ENCODE results near the gene CFAP65.

CFAP65 gene, protein sequence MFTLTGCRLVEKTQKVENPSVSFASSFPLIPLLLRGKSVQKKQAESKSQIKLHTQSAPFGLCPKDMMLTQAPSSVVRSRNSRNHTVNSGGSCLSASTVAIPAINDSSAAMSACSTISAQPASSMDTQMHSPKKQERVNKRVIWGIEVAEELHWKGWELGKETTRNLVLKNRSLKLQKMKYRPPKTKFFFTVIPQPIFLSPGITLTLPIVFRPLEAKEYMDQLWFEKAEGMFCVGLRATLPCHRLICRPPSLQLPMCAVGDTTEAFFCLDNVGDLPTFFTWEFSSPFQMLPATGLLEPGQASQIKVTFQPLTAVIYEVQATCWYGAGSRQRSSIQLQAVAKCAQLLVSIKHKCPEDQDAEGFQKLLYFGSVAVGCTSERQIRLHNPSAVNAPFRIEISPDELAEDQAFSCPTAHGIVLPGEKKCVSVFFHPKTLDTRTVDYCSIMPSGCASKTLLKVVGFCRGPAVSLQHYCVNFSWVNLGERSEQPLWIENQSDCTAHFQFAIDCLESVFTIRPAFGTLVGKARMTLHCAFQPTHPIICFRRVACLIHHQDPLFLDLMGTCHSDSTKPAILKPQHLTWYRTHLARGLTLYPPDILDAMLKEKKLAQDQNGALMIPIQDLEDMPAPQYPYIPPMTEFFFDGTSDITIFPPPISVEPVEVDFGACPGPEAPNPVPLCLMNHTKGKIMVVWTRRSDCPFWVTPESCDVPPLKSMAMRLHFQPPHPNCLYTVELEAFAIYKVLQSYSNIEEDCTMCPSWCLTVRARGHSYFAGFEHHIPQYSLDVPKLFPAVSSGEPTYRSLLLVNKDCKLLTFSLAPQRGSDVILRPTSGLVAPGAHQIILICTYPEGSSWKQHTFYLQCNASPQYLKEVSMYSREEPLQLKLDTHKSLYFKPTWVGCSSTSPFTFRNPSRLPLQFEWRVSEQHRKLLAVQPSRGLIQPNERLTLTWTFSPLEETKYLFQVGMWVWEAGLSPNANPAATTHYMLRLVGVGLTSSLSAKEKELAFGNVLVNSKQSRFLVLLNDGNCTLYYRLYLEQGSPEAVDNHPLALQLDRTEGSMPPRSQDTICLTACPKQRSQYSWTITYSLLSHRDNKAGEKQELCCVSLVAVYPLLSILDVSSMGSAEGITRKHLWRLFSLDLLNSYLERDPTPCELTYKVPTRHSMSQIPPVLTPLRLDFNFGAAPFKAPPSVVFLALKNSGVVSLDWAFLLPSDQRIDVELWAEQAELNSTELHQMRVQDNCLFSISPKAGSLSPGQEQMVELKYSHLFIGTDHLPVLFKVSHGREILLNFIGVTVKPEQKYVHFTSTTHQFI (N-terminal part only)

DNA sequence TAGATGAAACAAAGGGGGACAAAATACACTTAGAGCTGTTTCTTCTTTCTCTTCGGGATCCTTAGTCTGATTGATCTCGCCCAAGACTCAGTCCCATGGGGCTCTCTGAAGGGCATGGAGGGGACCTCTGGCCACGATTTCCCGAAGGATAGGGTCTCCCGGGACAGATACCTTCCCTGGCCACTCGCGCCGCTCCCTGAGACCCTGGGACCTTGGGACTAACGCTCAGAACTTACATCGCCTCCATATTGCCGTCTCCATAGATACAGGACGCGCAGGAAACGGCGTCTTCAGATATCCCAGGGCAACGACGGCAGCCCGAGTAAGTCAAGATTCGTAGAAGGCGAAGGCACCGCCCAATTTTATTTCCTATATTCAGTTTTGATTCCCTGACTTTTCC lies at the start of gene CFAP65:
TSS of gene CFAP65 (minus strand) at position 265 of the 400 bp plus-strand sequence. CDS start 2,468 bp downstream, outside the sequence.
- no peak for DNase-seq (ENCODE audit: low read depth in 3 of 3, low spot score in 1 of 3)

DNA sequence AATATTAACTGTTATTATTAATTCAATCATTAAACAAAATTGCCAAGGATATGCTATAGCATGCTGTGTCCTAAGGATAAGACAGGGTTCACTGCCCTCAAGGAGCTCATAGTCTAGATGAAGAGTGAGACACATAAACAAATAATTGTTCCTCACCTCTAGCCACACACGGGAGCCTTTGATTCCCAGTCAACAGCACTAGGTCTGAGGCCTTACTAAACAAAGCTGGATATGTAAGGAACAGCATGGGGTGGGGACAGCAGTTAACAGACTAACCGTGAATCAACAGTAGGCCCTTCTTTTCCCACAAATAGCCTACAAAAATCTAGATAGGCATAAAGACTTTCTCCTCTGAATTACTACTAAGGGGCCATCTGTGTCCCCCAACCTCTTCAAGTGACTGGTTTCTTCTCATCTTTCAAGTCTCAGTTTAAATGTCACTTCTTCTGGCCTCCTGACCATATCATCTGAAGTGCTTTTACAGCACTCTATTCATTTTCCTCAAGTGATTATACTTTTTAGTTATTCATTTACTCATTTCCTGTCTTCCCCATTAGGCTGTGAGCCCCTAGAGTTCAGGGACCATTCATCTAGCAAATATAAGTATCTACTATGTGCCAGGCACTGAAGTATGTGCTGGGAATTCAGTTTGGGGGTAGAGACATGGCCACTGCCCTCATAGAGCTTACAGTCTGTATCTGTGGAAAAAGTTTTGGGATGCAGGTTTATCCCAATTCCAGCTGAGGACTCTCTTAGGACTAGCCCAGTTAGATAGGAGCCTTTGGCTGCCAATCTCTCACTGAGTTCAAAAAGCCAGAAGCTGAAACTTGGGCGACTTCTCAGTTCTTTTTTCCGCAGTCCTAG lies 49.4 kb upstream of the CFAP65 start:
- no peak for DNase-seq (ENCODE audit: low read depth in 3 of 3, low spot score in 1 of 3)

DNA sequence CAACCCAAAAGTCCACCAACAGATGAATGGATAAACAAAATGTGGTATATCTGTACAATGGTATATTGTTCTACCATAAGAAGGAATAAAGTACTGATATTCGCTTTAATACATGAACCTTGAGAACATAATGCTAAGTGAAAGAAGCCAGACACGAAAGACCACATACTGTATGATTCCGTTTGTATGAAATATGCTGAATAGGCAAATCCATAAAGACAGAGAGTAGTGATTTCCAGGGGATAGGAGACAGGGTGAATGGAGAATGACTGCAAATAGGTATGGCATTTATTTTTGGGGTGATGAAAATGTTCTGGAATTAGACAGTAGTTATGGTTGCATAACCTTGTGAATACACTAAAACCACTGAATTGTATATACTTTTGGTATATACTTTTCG lies 48.0 kb upstream of the CFAP65 start:
- DNase-seq (ENCODE audit: low read depth in 3 of 3, low spot score in 1 of 3), result no peak

DNA sequence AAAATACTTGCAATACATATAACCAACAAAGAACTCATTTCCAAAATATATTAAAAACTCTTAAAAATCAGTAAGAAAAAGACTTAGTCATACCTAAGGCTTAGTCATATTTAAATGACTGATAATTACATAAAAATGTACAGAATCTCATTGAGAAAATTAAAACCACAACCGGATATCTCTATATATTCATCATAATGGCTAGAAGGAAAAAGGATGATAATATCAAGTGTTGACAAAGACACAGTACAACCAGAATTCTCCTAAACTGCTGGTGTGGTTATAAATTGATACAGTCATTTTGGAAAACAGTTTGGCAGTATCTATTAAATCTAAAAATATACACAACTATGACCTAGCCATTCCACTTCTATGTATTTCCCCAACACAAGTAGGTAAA lies 46.5 kb upstream of the CFAP65 start:
- DNase-seq (ENCODE audit: low read depth in 3 of 3, low spot score in 1 of 3), result no peak

DNA sequence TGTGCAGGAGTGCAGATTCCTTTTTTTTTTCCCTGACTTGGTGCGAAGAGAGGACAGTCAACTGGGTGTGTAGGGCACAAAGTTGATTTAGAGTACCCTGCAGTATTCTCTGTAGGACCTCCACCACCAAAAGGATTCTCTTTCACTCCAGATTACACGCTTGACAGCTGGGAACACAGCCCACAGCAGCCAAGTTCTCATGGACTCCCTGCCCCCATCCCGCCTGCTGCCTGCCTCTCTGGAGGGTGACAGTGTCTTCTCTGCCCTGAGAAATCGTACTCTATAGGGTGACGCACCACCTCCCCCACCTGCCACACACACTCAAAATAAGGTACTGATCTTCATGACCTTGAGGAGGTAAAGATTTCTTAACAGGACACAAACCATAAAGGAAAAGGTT lies 46.0 kb upstream of the CFAP65 start:
- no peak for DNase-seq (ENCODE audit: low read depth in 3 of 3, low spot score in 1 of 3)

DNA sequence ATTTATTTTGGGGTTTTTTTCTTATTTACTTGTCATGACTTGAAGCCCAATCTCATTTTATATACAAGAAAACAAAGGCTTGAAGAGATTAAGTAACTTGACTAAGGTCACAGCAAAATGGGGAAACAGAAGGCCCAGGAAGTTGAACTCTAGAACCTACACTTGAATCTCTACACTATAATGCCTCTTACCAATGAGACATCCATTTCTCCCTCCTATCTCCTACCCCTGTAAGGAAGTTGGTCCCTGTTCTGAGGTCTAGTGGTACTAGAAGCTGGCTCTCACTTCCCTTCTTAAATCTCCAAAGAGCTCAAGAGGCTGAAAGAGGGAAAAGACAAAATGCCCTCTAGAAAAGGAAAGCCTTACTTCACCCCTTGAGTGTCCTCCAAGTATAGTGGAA lies 44.9 kb upstream of the CFAP65 start:
- DNase-seq (ENCODE audit: low read depth in 3 of 3, low spot score in 1 of 3), result no peak

DNA sequence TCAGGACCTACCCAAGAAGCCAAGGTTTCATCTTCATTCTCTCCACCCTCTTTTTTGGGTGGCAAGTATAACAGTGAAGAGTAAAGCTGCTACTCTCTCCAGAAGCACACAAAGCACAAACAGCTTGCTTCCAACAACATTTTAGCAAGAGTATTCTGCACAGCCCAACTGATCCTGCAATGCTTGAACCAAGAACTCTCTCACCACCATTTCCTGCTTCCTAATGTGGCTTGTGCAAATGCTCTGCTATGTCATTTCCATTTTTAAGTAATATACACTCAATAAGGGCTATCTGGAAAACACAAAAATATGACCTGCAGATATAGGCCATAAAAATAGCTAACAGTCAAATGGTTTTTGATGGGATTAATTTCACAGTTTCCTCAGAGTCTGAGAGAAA lies 43.5 kb upstream of the CFAP65 start:
- no peak for DNase-seq (ENCODE audit: low read depth in 3 of 3, low spot score in 1 of 3)

DNA sequence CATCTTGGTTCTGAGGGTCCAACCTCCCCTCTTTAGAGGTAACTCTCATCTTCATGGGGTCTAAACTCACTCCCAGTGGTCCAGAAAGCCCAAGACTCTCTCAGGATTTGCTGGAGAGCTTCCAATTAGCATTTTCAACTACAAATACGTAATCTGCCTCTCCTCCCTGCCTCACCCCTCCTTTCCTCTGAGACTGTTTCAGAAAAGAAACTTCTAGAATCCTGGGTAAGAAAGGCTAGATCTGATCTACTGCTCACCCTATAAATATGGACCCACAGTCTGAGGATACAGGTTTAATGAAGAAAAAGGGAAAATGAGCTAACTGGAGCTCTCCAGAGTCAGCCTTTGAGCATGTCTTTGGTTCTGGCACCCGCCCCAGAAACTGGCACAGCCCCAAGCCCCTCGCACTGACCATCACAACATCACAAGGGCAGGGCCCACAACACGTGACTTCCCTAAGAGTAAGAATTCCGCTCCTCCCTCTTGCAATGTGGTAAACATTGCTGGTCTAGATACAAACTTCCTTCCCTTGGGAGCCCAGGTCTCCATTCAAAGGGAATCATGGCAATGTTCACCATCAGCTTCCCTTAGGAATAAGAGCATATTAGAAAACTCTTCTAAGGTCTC lies 41.1 kb upstream of the CFAP65 start:
- DNase-seq (ENCODE audit: low read depth in 3 of 3, low spot score in 1 of 3), result no peak

DNA sequence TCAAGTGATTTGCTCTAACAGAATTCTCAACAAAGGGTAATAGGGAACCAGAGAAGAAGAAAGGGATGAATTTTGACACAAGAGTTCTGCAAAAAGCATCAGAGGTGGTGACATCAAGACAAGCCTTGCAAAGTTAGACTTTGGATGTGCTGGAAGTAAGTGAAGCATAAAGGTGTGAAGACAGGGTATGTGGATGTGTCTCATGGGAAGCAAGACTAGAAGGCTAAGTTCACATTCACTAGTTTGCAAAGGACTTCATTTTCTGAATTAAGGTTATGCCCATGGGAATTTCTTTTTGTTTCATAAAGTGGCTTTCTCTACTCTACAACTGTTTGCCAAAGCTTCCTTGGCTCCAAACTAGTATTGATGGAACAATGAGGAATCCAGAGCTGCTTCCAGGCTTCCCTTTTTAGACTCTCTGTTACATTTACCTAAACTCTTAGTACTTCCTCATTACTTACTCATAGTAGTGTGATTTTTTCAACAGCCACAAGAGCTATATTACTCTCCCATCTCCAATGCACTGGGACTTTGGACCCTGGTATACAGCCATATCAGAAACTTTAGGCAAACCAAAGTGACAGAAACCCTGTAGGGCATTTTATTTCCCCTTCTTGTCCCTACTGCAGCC lies 40.5 kb upstream of the CFAP65 start:
- no peak for DNase-seq (ENCODE audit: low read depth in 3 of 3, low spot score in 1 of 3)

DNA sequence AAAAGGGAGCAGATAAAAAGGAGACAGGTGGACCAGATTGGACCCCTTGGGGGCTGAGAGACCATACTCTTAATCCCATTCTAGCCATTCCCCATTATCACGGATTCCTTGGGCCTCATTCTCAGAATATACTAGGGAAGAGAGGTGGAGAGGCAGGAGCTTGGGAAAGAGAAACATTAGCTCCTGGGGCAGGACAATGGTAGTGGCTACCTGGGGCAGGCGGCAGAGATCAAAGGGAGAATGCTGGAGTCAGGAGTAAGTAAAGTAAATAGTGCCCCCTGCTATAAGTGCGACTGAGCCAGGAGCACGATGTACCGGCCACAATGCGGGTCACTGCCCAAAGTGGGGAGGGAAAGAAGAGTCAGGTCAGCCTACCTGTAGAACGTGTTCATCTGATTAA lies 39.8 kb upstream of the CFAP65 start:
- DNase-seq (ENCODE audit: low read depth in 3 of 3, low spot score in 1 of 3), result no peak

DNA sequence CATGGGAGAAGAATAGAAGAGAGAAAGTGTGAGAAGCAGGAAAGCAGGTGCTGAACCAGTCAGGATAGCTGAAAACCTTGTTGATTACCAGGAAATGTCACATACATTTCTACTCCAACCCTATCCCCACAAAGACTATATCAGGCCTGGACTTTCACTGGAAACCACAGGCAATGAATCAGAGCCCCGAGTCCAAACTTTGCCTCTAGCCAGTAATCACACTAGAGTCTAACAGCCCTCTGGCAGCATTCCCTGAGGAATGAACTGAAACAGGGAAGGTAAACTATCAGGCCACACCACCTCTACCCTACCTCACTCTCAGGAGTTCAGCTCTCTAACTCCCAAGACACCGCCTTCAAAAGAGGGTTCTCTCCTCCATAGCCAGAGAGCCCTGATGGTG lies 38.1 kb upstream of the CFAP65 start:
- DNase-seq (ENCODE audit: low read depth in 3 of 3, low spot score in 1 of 3), result no peak

DNA sequence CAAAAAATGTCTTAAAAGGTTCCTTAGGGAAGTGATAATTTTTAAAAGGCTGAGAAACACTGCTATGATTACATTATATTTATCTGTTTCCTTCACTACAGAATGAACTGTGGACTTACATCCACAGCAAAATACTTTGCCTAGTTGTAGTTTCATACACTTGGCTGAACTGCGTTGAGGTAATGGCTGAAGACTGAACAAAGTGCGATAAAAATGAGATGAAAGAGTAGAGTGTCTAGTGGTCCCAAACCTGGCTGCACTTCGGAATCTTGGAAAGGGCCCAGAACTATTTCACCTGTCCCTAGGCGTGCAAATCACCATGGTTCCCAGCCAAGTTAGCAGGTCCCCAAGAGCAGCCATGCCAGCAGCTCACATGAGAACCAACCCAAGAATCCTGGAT lies 37.6 kb upstream of the CFAP65 start:
- DNase-seq (ENCODE audit: low read depth in 3 of 3, low spot score in 1 of 3), result no peak

DNA sequence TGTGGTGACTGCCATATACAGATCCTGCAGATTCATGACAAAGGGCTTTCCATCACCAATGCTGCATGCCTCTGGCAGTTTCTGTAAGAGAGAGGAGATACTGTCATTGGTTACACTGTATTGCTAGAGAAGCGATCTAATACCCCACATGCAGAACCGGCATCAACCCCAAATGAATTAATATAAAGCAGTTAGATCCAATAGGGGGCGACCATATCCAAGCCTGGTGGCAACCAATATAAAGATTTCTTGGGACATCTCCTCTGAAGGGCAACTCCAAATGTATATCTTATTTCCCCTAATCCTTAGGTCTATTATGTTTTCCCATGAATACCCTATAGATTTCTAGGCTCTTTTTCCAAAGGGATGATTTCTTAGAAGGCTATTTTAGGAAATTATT lies 36.8 kb upstream of the CFAP65 start:
- DNase-seq (ENCODE audit: low read depth in 3 of 3, low spot score in 1 of 3), result no peak

DNA sequence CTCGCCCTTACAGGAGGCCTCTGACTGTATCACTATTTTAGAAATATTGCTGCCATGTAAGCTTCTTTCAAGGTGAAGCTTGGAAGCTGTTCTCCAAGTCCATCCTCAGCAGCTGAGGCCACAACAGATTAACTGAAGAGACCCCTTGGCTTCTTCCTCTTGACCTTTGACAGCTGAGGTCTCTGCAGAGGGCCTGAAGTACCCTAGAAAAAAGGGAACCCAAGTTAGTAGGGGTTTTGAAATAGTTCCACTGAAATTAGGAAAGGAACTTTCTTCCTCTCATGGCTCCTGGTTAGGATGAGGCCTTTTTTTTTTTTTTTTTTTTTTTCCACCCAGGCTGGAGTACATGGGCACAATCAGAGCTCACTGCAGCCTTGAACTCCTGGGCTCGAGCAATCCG lies 34.9 kb upstream of the CFAP65 start:
- no peak for DNase-seq (ENCODE audit: low read depth in 3 of 3, low spot score in 1 of 3)

DNA sequence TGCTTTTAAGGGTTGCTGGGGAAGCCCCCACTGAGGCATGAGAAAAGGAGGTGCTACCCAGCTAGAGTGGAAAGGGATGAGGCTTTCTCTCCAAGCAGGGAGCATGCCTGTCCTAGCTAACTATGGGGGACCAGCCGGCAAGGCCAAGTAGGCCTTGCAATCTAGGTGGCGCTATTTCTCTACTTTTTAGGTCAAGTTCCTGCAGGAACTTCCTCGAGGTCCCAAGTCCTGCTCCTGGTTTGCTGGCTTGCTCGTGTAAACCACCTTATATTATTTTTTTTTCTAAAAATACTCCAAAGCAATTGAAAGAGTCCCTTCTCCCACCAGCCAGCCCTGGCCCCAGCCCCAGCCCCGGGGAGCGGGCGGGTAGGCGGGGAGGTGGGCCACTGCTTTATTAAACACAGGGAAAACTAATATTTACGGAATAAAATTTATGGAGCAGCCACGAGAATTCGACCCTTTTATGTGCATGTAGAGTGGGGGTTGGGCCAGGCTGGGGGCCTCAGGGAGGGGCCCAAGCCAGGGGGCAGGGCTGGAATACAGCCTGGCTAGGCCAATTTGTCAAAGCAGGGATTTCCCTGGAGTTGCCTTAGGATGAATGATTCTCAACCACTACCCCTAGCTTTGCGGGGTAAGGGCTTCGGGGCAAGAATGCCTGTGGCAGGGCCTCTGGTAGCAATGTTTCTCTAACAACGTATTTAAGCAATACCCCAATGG lies 32.3 kb upstream of the CFAP65 start:
- DNase-seq (ENCODE audit: low read depth in 3 of 3, low spot score in 1 of 3), result no peak

DNA sequence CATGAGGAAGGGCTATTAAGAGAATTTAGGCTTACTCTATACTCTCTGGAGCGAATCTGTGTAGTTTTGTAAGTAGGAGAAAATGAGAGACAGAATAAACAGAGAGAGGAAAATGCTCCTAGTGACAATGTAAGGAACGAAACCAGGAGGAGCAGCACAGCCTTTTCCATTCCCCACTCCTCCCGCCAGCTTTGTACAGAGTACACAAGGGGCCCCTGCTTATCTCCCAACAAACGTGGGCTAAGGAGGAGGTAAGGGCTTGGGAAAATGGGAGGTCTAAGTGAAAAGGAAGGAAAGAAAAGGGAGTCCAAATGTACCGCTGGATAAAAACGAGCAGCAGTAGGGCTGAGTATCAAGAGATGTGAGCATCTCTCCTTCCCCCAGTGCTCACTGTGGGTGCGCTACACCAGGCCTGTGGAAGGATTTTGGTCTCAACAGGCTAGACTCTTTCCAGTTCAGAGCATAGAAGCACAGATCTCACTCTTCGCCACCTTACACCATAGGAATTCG lies 31.5 kb upstream of the CFAP65 start:
- DNase-seq (ENCODE audit: low read depth in 3 of 3, low spot score in 1 of 3), result no peak

DNA sequence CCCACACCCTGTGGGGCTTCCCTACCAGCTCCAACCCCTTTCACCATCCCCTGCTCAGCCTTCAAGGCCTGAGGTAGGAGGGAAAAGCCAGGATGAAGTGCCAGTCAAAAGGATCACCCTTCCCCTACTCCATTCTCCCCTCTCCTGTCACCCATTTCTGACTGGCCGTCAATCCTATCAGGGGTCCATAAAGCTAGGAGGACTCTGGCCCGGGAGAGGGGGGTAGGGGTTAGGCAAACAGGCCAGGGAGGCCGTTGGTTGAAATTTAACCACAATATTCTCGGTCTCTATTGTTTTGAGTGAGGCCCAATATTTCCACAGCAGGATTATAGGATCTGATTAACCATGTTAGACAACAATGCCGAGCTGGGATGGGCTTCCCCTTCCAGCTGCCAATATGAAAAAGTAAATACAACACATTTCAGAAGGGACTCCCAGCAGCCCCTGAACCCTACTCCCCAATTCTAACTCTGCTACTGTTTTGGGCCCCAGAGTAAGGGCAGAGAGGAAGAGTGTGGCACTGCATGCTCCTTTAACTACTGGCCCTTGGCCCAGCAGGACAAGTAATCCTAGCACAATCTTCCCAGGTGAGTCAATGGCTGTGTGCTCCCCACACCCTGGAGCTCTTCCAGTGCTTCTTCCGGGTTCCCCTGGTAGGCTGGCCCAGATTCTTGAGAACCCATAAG lies 30.0 kb upstream of the CFAP65 start:
- DNase-seq (ENCODE audit: low read depth in 3 of 3, low spot score in 1 of 3), result no peak

DNA sequence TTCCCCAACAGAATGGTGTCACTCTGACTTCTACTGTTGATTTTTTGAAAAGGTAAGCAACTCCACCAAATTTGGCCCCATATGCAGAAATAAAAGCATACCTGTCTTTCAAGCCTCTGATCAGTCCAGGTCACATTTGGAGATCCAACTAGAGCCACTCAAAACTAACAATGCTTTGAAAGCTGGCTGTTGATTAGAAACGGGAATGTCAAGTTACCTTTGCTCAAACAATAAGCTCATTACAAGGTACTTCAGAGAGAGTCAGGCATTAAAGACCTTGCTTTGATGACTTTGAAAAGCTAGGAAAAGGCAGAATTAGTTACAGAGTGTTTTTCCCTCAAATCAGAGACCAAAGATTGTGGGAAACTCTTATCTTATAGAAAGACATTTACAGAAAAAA lies 24.2 kb upstream of the CFAP65 start:
- DNase-seq (ENCODE audit: low read depth in 3 of 3, low spot score in 1 of 3), result no peak
